Left lobe of liver (tissue), 2 donors: ENCODE results near the gene CABLES1. TPM values are rescaled to one million over a fixed set of nuclear protein-coding genes. Genes with fewer than 3 reads are reported as not detected.
"Not testable (repeated sequence)": the region's sequence is repeated elsewhere in the genome, so short reads cannot be mapped to it uniquely, and the experiment has no call there.

Source experiments
- ATAC-seq: fragments of 200-7000 bp; cut with Tn5 transposase; one replicate; pipeline ENCODE4 v1.9.1; 2020; ENCODE audit warnings: mild to moderate bottlenecking, moderate library complexity
- DNase-seq: peaks from one replicate; pipeline ENCODE4 v3.0.0-alpha.2; 2020; ENCODE audit warnings: low spot score
- total RNA-seq: library from RNA; stranded (reverse); gene quantifications from one replicate; pipeline ENCODE4 v1.2.1, GENCODE V29; 2021
- donor health status: DM: no; HTN: no; CAD: no; lungs with moderate emphysema.
- donor health status: DM: no; HTN: yes; CAD: no.

The CABLES1 gene
- total RNA-seq, 1 donor from 2014 or later = 12.8 TPM

DNA sequence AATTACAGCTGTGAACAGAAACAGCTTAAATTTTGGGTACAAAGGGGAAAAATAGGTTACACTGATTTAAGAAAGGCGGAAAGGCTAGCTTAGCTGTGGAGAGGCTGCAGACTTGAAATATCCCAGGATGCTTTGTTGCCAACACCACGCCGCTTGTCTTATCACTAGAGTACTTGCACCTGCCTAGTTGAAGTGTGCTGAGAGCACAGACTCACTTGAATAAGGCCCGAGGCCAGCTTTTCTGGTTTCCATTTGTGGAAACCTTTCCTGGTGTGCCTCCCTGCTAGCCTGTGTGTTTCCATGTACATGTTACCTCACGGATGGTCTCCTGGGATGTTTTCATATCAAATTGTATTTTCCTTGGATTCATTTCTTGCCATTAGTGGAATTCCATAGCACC lies 3.2 kb downstream of the CABLES1 start:
- DNase-seq = no peak
- no peak for ATAC-seq

DNA sequence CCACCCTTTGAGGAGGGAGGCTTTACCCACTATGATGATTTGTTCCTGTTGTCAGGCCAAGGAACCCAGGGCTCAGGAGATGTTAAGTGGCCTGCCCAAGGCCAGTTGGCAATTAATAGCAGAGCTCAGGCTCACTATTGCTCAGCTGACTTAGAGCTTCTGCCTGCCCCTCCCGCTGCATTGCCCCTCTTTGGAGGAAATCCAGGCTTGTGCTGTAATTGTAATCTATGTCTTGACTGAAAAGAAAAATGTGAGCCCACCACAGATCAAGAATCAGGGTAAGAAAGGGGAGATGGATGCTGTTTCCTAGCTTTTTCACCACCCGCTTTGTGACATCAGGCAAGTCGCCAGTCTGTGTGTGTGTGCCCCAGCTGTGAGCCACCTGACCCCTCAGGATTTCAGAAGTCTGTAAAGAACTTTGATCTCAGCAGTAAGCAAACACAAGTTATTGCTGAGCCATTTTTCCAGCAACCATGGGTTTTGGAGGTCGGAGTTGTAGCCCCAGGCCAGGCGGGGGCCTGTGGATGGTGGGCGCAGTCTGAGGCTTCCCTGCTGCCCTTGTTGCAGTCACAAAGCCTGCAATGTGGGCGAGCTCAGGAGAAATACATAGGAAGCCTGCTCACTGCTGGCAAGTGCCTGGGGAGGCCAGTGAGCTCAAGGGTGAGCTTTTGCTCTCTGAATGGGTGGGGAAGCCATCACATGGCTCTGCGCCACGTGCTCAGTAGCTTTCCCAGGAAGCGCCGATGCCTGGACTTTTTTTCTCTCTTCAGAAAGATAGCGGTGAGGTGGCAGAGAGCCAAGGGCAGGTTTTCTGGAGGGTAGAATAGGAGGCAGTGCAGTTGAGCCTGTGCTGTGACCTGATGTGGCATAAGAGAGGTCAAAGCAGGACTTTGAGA lies 6.1 kb downstream of the CABLES1 start:
- DNase-seq (peak; percentile 94), ATAC-seq (peak; percentile 78)

DNA sequence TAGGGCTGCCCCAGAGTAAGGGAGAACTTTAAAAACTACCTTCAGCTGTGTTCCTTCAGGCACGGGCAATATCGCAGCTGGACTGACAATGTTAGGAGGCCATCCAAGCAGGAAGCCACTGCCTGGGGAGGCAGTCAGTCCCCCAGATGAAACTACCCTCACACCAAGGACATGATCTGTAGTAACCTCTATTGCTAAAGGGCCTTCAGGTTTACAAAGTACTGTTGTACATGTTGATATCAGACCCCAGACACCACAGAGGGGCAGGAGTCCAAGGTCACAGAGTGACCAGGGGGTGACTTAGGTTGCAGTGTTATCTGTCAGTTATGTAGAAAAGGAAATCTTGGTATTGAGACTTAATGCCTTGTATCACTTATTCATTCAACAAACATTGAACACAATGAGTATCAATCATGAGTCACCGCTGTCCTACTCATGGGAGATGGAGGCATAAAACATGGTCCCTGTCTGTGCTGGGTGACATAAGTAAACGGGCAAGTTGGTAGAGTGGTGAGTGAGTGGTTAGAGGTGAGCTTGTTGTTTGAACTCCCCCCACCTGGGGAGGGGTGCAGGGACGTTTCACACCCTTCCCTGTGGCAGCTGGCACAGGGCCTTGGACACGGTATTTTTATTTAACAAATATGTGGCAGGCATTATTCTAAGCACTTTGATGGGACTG lies 7.1 kb downstream of the CABLES1 start:
- ATAC-seq = peak; percentile 28
- DNase-seq = no peak

GRCh38 chr18:23143016-23143814 lies 7.9 kb downstream of the CABLES1 start:
- DNase-seq = peak; percentile 57
- ATAC-seq = no peak

GRCh38 chr18:23143815-23144261 lies 8.6 kb downstream of the CABLES1 start:
- no peak for DNase-seq
- ATAC-seq = no peak

DNA sequence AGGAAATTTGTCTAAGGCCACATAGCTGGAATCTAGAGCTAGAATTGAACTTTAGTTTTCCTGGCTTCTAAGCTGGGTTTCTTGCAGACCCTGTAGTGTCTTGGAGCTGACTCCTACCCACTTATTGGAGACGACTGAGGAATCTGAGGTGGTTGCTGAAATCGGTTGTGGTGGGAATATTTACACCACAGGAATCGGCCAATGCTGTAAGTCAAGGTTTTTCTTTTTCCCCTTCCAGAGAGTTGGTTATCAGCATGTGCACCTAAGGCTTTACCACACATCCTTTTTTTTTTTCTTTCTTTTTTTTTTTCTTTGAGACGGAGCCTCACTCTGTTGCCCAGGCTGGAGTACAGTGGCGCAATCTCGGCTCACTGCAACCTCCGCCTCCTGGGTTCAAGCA lies 9.4 kb downstream of the CABLES1 start:
- ATAC-seq (no peak), DNase-seq (no peak)

DNA sequence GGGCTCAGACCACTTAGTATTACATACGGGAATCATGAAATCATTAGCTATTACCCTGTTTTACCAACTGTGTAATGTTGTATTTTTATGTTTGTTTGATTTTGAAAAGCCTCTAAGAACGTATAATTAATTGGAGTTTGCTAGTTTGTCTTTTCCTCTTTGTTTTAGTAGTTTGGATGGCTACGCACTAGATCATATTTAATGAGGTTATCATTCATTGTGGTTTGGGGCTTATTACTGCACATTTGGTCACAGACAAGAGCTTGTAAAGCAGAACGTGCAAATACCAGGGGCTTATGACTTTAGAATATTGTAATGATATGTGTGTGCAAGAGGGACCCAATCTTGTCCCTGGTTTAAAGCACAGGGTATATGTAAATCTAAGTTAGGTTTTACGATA lies 10.3 kb downstream of the CABLES1 start:
- ATAC-seq (no peak), DNase-seq (no peak)

GRCh38 chr18:23146861-23147469 lies 11.7 kb downstream of the CABLES1 start:
- ATAC-seq (peak; percentile 6), DNase-seq (no peak)

GRCh38 chr18:23148382-23148781 lies 13.1 kb downstream of the CABLES1 start:
- DNase-seq (peak; percentile 66), ATAC-seq (peak; percentile 72)

DNA sequence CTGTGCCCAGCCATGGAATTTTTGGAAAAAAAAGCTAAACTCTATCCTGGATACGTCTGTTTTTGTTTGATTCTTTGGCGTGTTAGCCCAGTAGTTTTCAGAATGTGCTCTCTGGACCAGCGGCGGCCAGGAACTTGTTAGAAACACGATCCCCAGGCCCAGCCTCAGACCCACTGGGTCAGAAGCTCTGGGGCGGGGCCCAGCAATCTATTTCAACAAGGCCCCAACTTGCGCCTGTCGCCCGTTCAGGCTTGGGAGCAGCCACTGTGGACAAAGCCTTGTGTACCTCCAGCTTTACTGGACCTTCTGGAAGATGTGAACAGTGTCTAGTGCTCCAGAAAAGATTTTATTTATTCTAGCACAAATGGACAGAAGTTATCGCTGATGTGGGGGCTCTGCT lies 14.3 kb downstream of the CABLES1 start:
- no peak for ATAC-seq

DNA sequence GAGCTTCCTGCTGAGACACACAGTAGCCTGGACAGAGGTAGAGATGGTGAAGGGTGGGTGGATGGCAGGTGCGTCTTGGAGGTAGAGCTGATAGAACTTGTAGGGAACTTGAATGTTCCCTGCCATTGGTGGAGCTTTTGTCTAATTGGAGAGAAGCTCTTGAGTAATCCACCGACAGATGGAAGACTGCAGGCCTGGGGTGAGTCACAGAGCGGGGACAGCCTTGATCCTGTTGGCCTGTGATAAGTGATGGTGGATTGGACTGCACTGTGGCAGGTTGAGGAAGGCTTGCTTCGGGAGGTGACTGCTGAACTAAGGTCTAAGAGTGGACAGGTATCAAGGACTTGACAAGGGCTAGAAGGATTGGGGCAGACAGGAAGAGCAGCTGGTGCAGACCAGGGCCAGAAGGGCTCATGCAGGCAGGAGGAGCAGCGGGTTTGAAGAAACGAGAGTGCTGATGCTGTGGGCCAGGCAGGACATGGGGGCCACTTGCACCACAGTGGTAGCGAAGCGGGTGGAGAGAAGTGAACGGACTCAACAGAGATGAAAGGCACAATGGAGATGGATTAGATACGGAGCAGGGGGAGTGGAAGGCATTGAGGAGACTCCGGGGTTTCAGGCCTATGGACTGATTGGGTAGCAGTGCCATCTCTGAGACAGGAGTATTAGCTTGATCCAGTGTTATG lies 16.3 kb downstream of the CABLES1 start:
- DNase-seq = no peak
- no peak for ATAC-seq

More for the DNA sequence above, 14.3 kb downstream of the CABLES1 start:
- DNase-seq = no peak

DNA sequence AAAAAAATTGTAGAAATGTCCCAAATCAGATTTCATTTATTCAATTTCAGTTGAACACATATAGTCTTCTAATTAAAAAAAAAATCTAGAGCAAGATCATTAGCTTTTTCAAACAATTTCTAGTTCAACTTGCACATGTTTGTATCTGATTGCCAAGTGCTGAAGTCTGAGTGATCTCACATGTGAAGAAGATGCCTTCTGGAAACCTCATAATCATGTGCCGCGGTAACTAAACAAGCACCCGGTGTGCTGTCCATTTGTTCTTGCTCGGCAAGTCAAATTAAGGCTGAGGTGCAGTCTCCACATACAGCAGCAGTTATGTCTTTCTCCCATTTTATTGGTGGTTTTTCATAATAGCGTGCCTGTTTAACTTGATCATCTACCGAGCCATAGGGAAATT lies 18.7 kb downstream of the CABLES1 start:
- no peak for ATAC-seq
- DNase-seq = no peak

DNA sequence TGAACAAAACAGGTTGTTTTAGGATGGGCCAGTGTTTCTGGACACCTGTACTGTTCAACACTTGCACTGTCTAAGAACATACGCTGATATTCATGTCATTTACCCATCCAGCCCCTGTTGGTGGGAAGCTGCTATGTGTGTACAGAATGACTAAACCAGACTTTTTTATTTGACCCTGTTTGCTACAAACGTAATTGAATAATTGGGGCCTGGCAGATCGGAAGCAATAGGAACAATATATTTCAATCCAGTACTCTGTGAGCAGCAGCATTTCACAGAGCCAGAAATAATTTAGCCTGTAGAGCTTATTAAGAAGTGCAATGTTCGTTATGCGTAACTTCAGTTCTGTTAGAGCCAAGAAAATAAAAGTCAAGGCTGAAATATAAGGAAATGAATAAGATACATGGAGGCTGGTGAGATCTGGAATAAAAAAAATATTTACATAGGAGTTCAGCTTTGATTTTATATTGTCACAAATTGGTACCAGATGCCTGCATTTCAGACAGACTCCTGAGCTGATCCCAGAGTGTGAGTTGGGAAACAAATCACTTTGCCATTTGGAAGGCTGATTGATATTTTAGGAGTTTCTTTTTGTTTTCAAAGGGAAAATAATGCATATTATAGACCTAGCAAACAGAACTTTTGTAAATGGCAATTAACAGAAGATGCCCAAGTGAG lies 19.7 kb downstream of the CABLES1 start:
- ATAC-seq (no peak), DNase-seq (no peak)

DNA sequence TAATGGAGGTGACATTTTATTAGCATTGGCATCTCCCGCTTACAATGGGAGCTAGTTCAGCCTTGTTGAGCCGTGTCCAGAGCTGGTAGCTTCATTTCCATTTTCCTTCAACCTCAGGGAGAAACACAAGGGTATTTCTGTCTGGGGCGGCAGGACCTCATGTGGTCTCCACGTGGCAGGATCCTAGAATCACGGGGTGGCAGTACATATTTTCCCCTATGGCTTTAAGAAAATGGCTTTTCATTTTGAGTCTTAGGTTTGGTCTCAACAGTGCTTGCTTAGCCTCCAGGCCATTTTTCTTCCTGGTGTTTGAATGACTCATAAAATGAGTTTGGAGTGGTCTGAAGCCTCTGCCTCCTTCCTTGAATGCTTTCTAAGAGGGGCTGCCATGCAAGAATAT lies 20.3 kb downstream of the CABLES1 start:
- DNase-seq (no peak), ATAC-seq (no peak)

DNA sequence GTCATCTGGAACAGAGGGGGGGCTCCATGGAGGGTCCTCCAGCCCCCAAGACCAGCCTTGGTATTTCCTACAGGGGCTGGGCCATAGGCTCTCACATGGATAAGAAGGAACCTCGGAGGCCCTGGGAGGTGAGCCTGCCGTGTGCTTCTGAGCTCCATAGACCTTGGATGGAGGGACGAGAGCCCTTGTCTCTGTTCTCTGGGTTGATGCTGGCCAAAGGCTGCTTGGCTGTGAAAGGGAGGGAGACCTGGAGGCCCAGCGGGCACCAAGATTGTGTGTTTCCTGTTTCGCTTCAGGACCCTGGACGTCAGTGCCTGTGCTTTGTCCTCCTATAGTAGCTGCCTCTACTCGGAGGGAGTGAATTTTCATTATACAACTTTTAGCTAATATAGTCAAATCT lies 20.8 kb downstream of the CABLES1 start:
- no peak for ATAC-seq

DNA sequence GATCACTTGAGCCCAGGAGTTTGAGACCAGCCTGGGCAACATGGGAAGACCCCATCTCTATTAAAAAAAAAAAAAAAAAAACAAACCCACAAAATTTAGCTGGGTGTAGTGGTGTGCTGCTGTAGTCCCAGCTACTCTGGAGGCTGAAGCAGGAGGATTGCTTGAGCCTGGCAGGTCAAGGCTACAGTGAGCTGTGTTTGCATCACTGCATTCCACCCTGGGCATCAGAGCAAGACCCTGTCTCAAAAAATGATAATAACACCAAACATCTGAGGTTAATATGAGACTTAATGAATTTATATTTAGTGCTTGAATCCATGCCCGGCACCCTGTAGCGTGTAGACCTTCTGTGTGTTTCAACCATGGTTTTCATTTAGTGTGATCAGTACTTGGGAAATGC lies 22.8 kb downstream of the CABLES1 start:
- no peak for ATAC-seq

More for the DNA sequence above, 20.8 kb downstream of the CABLES1 start:
- no peak for DNase-seq

GRCh38 chr18:23158884-23159283 lies 23.6 kb downstream of the CABLES1 start:
- DNase-seq, ATAC-seq: not testable (repeated sequence)

More for the DNA sequence above, 22.8 kb downstream of the CABLES1 start:
- no peak for DNase-seq

DNA sequence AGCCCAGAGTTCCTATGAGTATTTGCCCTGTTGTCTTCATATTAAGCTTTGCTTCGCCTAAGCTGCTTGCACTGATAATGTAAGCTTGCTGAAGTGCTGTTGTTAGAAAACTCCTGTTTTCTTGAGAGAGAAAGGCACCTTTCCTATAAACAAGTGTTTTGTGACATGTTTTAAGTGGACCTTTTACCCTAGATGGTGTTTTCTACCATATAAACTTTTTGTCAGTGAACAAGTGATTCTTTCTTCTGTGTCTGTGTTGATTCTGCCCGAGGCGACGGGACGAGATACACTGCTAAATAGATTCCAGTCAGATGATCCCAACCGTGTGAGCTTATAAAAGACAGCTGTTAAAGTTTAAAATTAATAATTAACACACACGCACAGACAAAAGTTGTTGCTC lies 24.1 kb downstream of the CABLES1 start:
- DNase-seq = no peak
- ATAC-seq = peak; percentile 78

GRCh38 chr18:23162473-23162872 lies 27.2 kb downstream of the CABLES1 start:
- ATAC-seq (no peak), DNase-seq (no peak)
